Neural cell (in vitro differentiated cells): ENCODE results near the gene ARTN. TPM values are rescaled to one million over a fixed set of nuclear protein-coding genes. Genes with fewer than 3 reads are reported as not detected.

Source experiments
- H2AFZ ChIP-seq: fragments of 200-600, 300-800 bp; sonication (generic), shearing (Covaris generic); 2 replicates; pipeline ENCODE4 v1.6.0; 2014; ENCODE audit warnings: low read depth, mild to moderate bottlenecking, antibody characterized with exemption, low read length, moderate library complexity
- H3F3A ChIP-seq: fragments of 200-600 bp; shearing (Covaris generic); 2 replicates; pipeline ENCODE4 v1.6.1; 2016; ENCODE audit warnings: mild to moderate bottlenecking, moderate library complexity, mixed read lengths, antibody characterized with exemption, low read length; ENCODE audit not compliant: insufficient read depth, poor library complexity, severe bottlenecking
- H3K27ac ChIP-seq: fragments of 200-600, 300-800 bp; sonication (generic), shearing (Covaris generic); 2 replicates; pipeline ENCODE4 v1.5.1; 2014; ENCODE audit warnings: mild to moderate bottlenecking, low read length, moderate library complexity
- H3K27me3 ChIP-seq: fragments of 300-800, 200-600 bp; sonication (generic), shearing (Covaris generic); 2 replicates; pipeline ENCODE4 v1.6.0; 2014; ENCODE audit warnings: mild to moderate bottlenecking, low read depth, low read length, moderate library complexity; ENCODE audit not compliant: insufficient read depth
- H3K36me3 ChIP-seq: fragments of 300-800, 200-600 bp; sonication (generic), shearing (Covaris generic); 2 replicates; pipeline ENCODE4 v1.5.1; 2014; ENCODE audit warnings: mild to moderate bottlenecking, antibody characterized with exemption, low read length, moderate library complexity; ENCODE audit not compliant: insufficient read depth
- H3K4me2 ChIP-seq: fragments of 300-800, 200-600 bp; sonication (generic), shearing (Covaris generic); 2 replicates; pipeline ENCODE4 v1.6.0; 2014; ENCODE audit warnings: mild to moderate bottlenecking, low read length
- H3K4me3 ChIP-seq: fragments of 300-800, 200-600 bp; sonication (generic), shearing (Covaris generic); 2 replicates; pipeline ENCODE4 v1.5.1; 2014; ENCODE audit warnings: mild to moderate bottlenecking, low read length, moderate library complexity
- H3K79me2 ChIP-seq: fragments of 200-600 bp; shearing (Covaris generic); replicated peaks from 2 replicates; pipeline ENCODE4 v1.6.0; 2014; ENCODE audit warnings: mild to moderate bottlenecking, low read length, moderate library complexity; ENCODE audit not compliant: insufficient read depth
- H3K9ac ChIP-seq: fragments of 300-800, 200-600 bp; sonication (generic), shearing (Covaris generic); 2 replicates; pipeline ENCODE4 v1.6.1; 2016; ENCODE audit warnings: mild to moderate bottlenecking, low read length, mixed read lengths
- H3K9me2 ChIP-seq: fragments of 200-600 bp; shearing (Covaris generic); 2 replicates; pipeline ENCODE4 v1.6.1; 2016; ENCODE audit warnings: mild to moderate bottlenecking, low read length, mixed read lengths; ENCODE audit not compliant: insufficient read depth
- H3K9me3 ChIP-seq: fragments of 200-600, 300-800 bp; sonication (generic), shearing (Covaris generic); 2 replicates; pipeline ENCODE4 v1.6.1; 2016; ENCODE audit warnings: mild to moderate bottlenecking, mixed run types, low read length, moderate library complexity, mixed read lengths
- H4K20me1 ChIP-seq: fragments of 200-600 bp; shearing (Covaris generic); 2 replicates; pipeline ENCODE4 v1.6.1; 2016; ENCODE audit warnings: mild to moderate bottlenecking, mixed run types; ENCODE audit not compliant: insufficient read depth
- EP300 ChIP-seq: fragments of 450-650 bp; conservative IDR thresholded peaks from 2 replicates; pipeline ENCODE4 v1.6.1; 2014; ENCODE audit warnings: antibody characterized with exemption, mild to moderate bottlenecking, moderate library complexity; ENCODE audit not compliant: poor library complexity, severe bottlenecking
- EZH2 ChIP-seq: fragments of 200-600, 300-800 bp; shearing (Covaris generic), sonication (generic); IDR thresholded peaks from 2 replicates; pipeline ENCODE4 v1.6.1; 2014; ENCODE audit warnings: antibody characterized with exemption, low read length, borderline replicate concordance, mild to moderate bottlenecking; ENCODE audit not compliant: insufficient read depth, poor library complexity, severe bottlenecking
- MXI1 ChIP-seq: fragments of 450-650 bp; conservative IDR thresholded peaks from 2 replicates; pipeline ENCODE4 v1.6.1; 2014; ENCODE audit warnings: antibody characterized with exemption, mild to moderate bottlenecking; ENCODE audit not compliant: poor library complexity, severe bottlenecking
- POLR2AphosphoS5 ChIP-seq: IDR thresholded peaks from 2 replicates; pipeline ENCODE4 v1.6.1; 2012
- RAD21 ChIP-seq: fragments of 450-650 bp; conservative IDR thresholded peaks from 2 replicates; pipeline ENCODE4 v1.6.1; 2014; ENCODE audit warnings: antibody characterized with exemption, mild to moderate bottlenecking, moderate library complexity
- REST ChIP-seq: IDR thresholded peaks from 2 replicates; pipeline ENCODE4 v1.6.1; 2012; ENCODE audit warnings: borderline replicate concordance
- SMC3 ChIP-seq: fragments of 450-650 bp; conservative IDR thresholded peaks from 2 replicates; pipeline ENCODE4 v1.6.1; 2014; ENCODE audit warnings: antibody characterized with exemption, mild to moderate bottlenecking, moderate library complexity; ENCODE audit not compliant: poor library complexity
- TAF1 ChIP-seq: IDR thresholded peaks from 2 replicates; pipeline ENCODE4 v1.6.1; 2012; ENCODE audit warnings: low read depth
- polyA plus RNA-seq: library from polyadenylated mRNA; depleted of rRNA; stranded (reverse); fragments of >200 nt; gene quantifications from 2 replicates; pipeline ENCODE4 v1.2.3, GENCODE V29; 2014
- TF ChIP-seq, protein P1 (sequence below): fragments of 450-650 bp; IDR thresholded peaks from 2 replicates; pipeline ENCODE4 v1.5.1; 2014; ENCODE audit warnings: antibody characterized with exemption, mild to moderate bottlenecking, moderate library complexity; ENCODE audit not compliant: poor library complexity, severe bottlenecking

The ARTN gene
- polyA plus RNA-seq, 1 donor from 2014 or later: 1.4 TPM

DNA sequence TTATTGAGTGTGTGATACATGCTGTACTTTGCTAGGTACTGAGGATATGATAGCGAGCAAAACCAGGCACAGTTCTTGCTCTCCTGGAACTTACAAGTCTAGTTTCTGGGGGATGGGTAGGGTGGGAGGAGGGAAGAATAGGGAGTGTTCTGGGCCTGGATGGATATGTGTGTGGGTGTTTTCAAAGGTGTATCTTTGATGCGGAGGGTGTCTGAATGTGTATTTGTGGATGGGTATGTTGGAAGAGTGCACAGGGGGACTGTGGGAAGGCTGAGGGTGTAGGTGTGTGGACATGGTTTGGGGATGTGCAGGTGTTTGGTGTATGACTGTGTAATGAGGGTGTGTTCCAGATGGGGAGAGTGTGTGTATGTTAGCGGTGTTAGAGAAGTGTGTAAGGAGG lies 31.7 kb downstream of the ARTN start:
- Histone ChIP-seq H3K27me3 (no peaks in the 10 kb centered on the region), H3K36me3 (peaks cover 20% of the 10 kb centered on the region), H3F3A (no peaks in the 10 kb centered on the region), H3K9ac (no peak overlapping the region), H3K4me2 (no peak overlapping the region), H3K4me3 (no peak overlapping the region), H3K9me2 (no peaks in the 10 kb centered on the region), H4K20me1 (no peaks in the 10 kb centered on the region), H3K79me2 (no peaks in the 10 kb centered on the region), H2AFZ (no peak overlapping the region), H3K27ac (no peak overlapping the region), H3K9me3 (no peaks in the 10 kb centered on the region)
- TF ChIP-seq POLR2AphosphoS5: no peak
- TF ChIP-seq, protein P1, sequence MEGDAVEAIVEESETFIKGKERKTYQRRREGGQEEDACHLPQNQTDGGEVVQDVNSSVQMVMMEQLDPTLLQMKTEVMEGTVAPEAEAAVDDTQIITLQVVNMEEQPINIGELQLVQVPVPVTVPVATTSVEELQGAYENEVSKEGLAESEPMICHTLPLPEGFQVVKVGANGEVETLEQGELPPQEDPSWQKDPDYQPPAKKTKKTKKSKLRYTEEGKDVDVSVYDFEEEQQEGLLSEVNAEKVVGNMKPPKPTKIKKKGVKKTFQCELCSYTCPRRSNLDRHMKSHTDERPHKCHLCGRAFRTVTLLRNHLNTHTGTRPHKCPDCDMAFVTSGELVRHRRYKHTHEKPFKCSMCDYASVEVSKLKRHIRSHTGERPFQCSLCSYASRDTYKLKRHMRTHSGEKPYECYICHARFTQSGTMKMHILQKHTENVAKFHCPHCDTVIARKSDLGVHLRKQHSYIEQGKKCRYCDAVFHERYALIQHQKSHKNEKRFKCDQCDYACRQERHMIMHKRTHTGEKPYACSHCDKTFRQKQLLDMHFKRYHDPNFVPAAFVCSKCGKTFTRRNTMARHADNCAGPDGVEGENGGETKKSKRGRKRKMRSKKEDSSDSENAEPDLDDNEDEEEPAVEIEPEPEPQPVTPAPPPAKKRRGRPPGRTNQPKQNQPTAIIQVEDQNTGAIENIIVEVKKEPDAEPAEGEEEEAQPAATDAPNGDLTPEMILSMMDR: no peak
- no peak for TF ChIP-seq EP300
- no peak for TF ChIP-seq TAF1
- TF ChIP-seq REST: no peak
- TF ChIP-seq MXI1: no peak
- TF ChIP-seq EZH2: no peak
- no peak for TF ChIP-seq SMC3
- no peak for TF ChIP-seq RAD21

GRCh38 chr1:43968348-43968948 lies 34.8 kb downstream of the ARTN start:
- no peaks in the 10 kb centered on the region for H3K79me2 ChIP-seq
- no peaks in the 10 kb centered on the region for H3K27me3 ChIP-seq
- H3K4me3 ChIP-seq: no peak overlapping the region
- no peaks in the 10 kb centered on the region for H3F3A ChIP-seq
- TF ChIP-seq MXI1: no peak
- no peak for TF ChIP-seq EZH2
- no peak for TF ChIP-seq TAF1
- TF ChIP-seq REST: no peak
- no peak for TF ChIP-seq POLR2AphosphoS5
- TF ChIP-seq RAD21: no peak
- TF ChIP-seq, protein P1: no peak
- no peak for TF ChIP-seq SMC3
- no peak for TF ChIP-seq EP300
- no peak overlapping the region for H3K4me2 ChIP-seq
- no peak overlapping the region for H3K9ac ChIP-seq
- no peak overlapping the region for H2AFZ ChIP-seq
- H3K9me2 ChIP-seq: no peaks in the 10 kb centered on the region
- no peaks in the 10 kb centered on the region for H3K9me3 ChIP-seq
- H3K36me3 ChIP-seq: peaks cover 12% of the 10 kb centered on the region
- no peak overlapping the region for H3K27ac ChIP-seq
- no peaks in the 10 kb centered on the region for H4K20me1 ChIP-seq
